Testis (tissue), 2 donors: Measurements from ENCODE around the gene ZNF44.

Experiments
- POLR2A ChIP-seq: fragments of 450-650 bp; IDR thresholded peaks from one replicate; pipeline ENCODE4 v1.6.1; 2017; ENCODE audit warnings: antibody characterized with exemption, mild to moderate bottlenecking, moderate library complexity
- TF ChIP-seq, protein P1 (sequence below), 3 experiments: fragments of 450-650 bp in 2 of 3; fragments of 200-600 bp in 1 of 3; sonication (generic) in 1 of 3; IDR thresholded peaks; one replicate each; pipeline ENCODE4 v1.5.1; 2016 to 2019; ENCODE audit warnings: antibody characterized with exemption in 3 of 3, mild to moderate bottlenecking in 2 of 3, moderate library complexity in 1 of 3

DNA sequence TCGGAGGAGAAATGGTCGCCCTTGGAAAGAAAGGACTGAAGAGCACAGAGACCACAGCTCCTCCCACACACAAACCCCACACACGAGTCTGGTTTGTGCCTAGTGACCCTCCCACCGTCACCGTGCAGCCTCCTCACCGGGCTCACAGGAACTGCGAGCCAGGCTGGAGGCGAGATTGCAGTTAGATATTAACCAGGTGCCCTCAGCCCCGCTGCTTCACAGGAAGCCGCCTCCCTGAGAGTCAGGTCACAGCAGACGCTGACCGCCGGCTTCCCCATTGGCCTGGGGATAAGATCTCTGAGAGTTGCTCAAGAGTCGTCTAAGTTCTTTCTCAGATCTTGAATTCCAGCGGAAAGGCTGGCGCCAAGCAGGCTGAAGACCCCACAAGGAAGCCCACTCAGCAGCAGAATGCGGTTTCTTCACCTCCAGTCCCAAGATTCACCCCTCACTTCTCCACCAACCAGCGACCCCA, 870 bp downstream of the ZNF44 start:
- TF ChIP-seq, protein P1, sequence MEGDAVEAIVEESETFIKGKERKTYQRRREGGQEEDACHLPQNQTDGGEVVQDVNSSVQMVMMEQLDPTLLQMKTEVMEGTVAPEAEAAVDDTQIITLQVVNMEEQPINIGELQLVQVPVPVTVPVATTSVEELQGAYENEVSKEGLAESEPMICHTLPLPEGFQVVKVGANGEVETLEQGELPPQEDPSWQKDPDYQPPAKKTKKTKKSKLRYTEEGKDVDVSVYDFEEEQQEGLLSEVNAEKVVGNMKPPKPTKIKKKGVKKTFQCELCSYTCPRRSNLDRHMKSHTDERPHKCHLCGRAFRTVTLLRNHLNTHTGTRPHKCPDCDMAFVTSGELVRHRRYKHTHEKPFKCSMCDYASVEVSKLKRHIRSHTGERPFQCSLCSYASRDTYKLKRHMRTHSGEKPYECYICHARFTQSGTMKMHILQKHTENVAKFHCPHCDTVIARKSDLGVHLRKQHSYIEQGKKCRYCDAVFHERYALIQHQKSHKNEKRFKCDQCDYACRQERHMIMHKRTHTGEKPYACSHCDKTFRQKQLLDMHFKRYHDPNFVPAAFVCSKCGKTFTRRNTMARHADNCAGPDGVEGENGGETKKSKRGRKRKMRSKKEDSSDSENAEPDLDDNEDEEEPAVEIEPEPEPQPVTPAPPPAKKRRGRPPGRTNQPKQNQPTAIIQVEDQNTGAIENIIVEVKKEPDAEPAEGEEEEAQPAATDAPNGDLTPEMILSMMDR (IDR thresholded peaks at IDR 0.05), result no peak
- TF ChIP-seq POLR2A, result no peak
